ENCODE data around the gene TRAF3IP1.
"Not testable (repeated sequence)": the region's sequence is repeated elsewhere in the genome, so short reads cannot be mapped to it uniquely, and the experiment has no call there.

The TRAF3IP1 gene

GRCh38 chr2:238320246-238320647 lies at the start of gene TRAF3IP1:
TSS of gene TRAF3IP1 (plus strand) at chr2:238320518. CDS start at chr2:238320663, 145 bp downstream.
- DNase-seq, result peak; percentile 90

GRCh38 chr2:238270606-238271005 lies 49.7 kb upstream of the TRAF3IP1 start:
- DNase-seq, result no peak

GRCh38 chr2:238271061-238271554 lies 49.2 kb upstream of the TRAF3IP1 start:
- DNase-seq, result no peak

DNA sequence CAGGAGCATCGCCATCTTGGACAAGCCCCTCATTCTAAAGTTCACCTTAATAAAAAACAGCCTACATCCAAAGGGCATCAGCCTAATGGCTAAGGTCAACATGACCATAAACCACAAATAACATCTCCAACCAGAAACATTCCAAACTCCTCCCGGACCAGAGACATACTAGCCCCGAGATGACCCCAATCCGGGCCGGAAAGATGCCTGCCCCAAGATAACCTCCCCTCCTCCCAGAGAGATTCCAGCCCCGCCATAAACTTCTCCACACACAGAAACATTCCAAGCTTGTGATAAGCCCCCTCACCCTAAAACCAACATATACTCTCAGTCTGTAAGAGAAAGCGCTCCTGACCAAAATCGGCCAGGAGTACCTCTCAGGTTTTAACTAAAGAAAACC lies 48.6 kb upstream of the TRAF3IP1 start:
- not testable (repeated sequence) for DNase-seq

DNA sequence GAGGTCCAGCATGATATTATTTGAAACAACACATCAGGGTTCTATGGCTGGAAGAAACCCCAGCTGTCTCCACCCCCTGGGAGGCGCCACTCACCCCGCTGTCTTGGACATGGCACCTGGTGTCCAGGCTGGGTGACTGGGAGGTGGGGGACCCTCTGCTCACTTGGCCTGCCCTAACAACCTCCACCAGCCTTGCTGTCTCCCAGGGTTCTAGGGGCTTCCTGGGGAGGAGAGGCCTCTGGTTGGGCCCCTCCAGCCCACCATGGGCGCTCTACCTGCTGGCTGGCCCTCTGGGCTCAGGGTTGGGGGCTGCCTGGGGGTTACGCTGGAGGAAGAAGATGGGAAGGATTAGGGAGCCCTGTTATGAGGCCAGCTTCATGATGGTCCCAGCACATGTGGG lies 48.2 kb upstream of the TRAF3IP1 start:
- no peak for DNase-seq

GRCh38 chr2:238273433-238273832 lies 46.9 kb upstream of the TRAF3IP1 start:
- DNase-seq, result not testable (repeated sequence)

DNA sequence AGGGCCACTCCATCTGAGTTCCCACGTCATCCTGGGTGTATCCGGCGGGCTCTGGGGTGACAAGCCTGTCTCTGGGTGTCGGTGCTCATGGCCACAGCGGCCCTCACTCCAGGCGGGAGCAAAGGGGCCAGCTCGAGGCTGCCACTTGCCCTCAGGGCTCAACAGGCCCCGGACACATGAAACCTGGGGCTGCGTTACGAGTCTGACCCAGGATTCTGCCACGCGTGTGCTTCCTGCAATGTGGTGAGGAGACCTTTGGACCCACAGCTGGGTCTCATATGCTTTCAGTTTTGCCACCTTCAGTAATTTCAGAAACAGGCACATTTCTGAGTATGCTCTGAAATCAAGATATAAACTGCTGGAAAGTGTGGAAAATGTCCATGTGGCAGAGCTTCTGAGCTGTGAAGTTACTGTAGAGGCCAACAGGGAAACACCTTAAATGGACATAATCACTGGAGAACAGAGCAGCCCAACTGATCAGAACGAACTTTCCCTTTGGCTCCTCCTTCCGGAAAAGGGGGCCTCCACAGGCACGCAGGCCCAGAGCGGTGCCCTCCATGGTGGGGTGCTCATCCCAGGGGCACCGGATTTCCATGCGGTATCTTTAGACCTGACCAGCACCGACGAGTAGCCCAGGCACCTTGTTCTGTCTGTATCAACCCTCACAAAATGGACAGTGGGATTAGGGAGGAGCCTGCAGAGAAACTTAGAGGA lies 46.0 kb upstream of the TRAF3IP1 start:
- DNase-seq, result no peak

- DNase-seq, result no peak
These were observed 42.6 kb upstream of the TRAF3IP1 start for GRCh38 chr2:238277695-238278094.

GRCh38 chr2:238278626-238279323 lies 41.5 kb upstream of the TRAF3IP1 start:
- DNase-seq, result no peak

GRCh38 chr2:238279324-238279682 lies 41.0 kb upstream of the TRAF3IP1 start:
- no peak for DNase-seq

DNA sequence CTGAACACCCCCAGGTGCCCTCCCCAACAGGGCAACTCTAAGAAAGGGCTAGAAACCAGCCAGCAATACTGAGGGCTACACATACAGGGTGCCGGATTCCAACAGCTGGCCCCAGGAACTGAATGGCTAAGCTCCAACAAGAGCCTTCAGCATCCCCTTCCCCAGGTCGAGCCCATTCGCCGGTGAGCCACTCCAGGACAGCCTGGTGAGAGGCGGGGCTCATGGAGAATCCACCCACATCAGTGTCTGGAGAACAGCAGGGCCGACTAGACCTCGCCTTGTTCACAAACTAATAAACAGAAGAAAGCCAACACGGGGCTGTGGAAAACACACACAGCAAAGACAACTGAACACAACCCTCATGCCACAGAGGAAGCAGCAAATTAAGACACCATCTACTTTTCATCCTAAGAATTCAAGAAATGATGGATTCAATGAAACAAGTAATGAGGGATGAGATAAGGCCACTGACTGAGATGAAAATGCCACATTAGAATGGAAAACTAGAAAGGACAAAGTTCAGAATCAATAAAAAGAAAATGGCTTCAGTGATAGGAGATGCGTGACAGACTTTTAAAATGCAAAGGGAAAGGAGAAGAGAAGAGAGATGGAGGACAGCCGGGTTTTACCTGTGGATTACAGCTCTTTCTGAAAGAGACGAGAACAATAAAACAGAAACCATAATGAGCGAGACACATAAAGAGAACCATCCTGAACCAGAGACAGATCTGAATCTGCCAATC lies 40.1 kb upstream of the TRAF3IP1 start:
- no peak for DNase-seq

GRCh38 chr2:238281826-238282480 lies 38.4 kb upstream of the TRAF3IP1 start:
- no peak for DNase-seq

DNA sequence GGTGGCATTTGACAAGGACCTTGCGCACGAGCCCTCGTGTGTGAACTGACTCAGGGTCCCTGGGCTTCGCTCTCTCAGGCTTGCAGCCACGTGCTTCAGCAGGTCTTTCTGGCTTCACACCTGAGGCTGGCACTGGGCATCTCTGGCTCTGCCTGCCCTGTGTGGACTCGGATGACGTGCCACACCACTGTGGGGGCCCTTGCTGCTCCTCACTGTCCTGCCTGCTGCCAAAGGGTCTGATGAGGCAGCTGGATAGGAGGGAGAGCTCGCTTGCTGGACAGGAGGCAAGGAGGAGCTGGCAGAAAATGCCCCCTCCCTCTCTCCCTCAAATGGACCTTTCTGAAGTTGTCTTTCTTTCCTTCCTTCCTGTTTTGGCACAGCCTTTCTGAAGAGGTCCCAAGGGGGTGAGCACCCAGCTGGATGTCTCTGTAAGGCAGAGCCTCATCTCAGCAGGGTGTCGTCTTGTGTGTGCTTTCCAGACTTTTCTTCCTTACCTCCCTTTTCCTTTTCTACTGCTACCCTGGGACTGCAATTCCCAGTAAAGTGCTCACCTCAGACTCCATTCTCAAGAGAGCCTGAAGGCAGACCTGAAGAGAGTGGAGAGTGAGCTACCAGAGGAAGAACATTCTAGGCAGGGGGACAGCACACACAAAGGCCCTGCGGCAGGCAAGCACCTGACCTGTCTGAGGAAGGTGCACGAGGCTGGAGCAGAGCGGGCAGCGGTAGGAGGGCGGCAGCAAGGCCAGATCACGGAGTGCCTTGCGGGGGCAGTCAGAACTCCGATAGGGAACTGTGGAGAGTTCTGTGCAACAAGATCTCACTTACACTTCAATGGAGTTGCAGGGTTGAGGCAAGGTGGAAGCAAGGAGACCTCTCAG lies 37.2 kb upstream of the TRAF3IP1 start:
- no peak for DNase-seq

GRCh38 chr2:238284802-238285515 lies 35.4 kb upstream of the TRAF3IP1 start:
- no peak for DNase-seq

DNA sequence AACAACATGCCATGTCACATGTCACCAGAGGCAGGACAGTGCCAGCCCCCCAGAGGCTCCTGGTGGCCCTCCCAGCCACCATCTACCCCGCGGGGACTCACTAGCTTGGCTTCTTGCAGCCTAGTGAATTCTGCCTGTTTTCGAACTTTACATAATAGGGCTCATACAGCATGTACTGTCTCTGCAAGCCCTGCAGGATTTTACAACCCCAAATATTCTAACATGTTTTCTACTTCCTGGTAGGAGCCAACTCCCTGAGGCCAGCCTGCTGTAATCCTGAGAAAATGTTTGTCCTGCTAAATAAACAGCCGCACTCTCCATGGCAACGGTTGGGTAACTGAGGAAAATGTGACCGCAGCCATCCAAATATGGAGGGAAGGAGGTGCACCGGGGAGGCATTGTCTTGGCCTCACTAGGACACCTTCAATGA lies 34.6 kb upstream of the TRAF3IP1 start:
- no peak for DNase-seq

DNA sequence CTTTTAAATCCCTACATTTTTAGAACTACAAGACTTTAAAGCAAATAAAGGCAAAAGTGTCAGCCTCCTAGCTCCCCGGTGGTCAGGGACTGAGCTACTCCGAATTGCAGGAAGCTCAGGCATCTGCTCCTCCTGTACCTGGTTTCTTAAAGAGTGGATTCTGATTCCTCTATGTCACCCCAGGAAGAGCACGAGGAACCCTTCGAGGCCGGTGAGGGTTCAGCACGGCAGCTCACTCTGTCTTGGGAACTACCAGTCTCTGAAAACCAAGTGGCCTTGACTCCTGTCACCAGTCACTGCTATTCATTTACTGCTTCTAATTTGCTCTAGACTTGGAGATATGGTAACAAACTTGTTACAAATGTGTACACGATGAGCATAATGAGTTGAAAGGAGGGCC lies 34.2 kb upstream of the TRAF3IP1 start:
- no peak for DNase-seq

DNA sequence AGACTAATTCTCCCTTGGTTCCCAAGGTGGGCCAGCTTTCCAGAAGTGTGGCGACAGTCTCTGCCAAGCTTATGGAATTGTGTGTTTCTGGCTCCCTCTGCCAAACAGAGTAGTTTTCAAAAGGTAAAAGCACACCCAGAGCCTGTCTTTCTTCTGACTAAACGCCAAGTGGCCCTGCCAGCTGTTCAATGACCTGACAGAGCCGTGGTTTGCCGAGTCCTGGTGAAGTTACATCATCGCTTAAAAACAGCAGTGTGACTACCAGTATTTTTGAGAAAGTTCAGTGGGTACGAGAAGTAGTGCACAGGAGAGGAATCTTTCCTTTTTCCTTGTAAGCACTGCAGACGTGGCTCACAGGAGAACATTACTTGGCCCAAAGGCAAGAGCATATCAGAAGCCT lies 33.8 kb upstream of the TRAF3IP1 start:
- DNase-seq, result no peak

GRCh38 chr2:238286987-238287736 lies 33.2 kb upstream of the TRAF3IP1 start:
- no peak for DNase-seq

DNA sequence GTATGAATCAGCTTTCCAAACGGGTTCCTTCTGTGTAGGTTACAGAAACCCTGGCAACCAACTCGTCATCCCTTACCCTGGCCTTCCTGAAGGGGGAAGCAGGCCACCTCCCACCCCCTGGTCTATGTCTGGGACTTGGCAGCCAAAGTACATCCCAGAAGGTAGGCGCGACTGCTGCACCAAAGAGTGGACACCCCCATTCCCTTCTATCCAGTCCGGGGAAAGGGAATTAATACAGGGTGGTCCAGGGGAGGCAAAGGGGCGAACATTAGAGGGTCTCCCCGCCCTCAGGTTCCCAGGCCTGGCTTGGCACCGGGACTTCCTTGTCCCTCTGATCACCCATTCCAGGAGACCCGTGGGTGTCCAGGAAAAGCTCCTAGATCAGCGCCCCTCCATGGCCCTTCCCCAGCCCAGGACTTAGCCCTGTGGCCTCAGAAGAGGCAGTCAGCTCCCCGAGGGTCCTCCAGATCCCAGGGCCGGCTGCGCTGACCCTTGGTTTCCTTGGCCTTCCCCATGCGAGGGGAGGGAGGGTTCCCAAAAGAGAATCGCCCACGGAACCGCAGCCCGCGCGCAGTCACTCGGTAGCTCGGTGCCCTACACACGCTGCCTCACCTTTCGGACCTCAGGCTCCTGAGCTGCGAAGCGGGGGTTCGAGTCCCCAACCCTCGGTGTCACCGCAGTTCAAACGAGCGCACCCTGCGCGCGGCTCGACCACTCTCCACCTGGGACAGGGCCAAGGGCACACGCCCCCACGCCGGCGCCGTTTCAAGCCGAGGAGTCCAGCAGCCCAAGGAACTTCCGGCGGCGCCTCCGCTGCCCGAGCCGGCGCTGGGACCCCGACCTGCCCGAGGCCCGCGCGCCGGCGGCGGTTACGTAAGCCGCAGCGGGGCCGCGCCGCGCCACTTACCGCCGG lies 32.3 kb upstream of the TRAF3IP1 start, which contains the start of gene PER2:
PER2 (minus strand) TSS at position 874 of the 913 bp plus-strand sequence. CDS start 10,674 bp downstream, outside the sequence.
- DNase-seq, result peak; percentile 20
